OCI-LY1 (cell line): ENCODE results near the gene MPRIP.

Experiments
- H2AFZ ChIP-seq: fragments of 200-600 bp; sonication (generic), shearing (Covaris generic); 2 replicates; pipeline ENCODE4 v1.6.0; 2014; ENCODE audit warnings: antibody characterized with exemption, mild to moderate bottlenecking, low read length
- H3F3A ChIP-seq: fragments of 200-600 bp; sonication (generic), shearing (Covaris generic); 2 replicates; pipeline ENCODE4 v1.6.0; 2014; ENCODE audit warnings: mild to moderate bottlenecking, antibody characterized with exemption, low read length, moderate library complexity; ENCODE audit not compliant: insufficient read depth
- H3K27ac ChIP-seq: fragments of 200-600 bp; sonication (generic); 2 replicates; pipeline ENCODE4 v1.5.1; 2014; ENCODE audit warnings: low read length, mixed run types, mild to moderate bottlenecking, low read depth; ENCODE audit not compliant: poor library complexity, severe bottlenecking
- H3K27me3 ChIP-seq: fragments of 200-600 bp; sonication (generic); 2 replicates; pipeline ENCODE4 v1.6.0; 2014; ENCODE audit warnings: antibody characterized with exemption, mild to moderate bottlenecking, low read length, moderate library complexity; ENCODE audit not compliant: insufficient read depth
- H3K36me3 ChIP-seq: fragments of 200-600 bp; sonication (generic); 2 replicates; pipeline ENCODE4 v1.6.1; 2014; ENCODE audit warnings: mild to moderate bottlenecking, antibody characterized with exemption, low read length, moderate library complexity, mixed read lengths; ENCODE audit not compliant: insufficient read depth
- H3K4me1 ChIP-seq: fragments of 200-600 bp; sonication (generic); 2 replicates; pipeline ENCODE4 v1.5.1; 2014; ENCODE audit warnings: mild to moderate bottlenecking, low read length, moderate library complexity; ENCODE audit not compliant: insufficient read depth, severe bottlenecking
- H3K4me2 ChIP-seq: fragments of 200-600 bp; sonication (generic), shearing (Covaris generic); 2 replicates; pipeline ENCODE4 v1.6.1; 2014; ENCODE audit warnings: low read length
- H3K4me3 ChIP-seq: fragments of 200-600 bp; sonication (generic); 2 replicates; pipeline ENCODE4 v1.5.1; 2014; ENCODE audit warnings: low read length, low read depth, mild to moderate bottlenecking, mixed read lengths; ENCODE audit not compliant: poor library complexity, severe bottlenecking
- H3K79me2 ChIP-seq: fragments of 200-600 bp; shearing (Covaris generic); 2 replicates; pipeline ENCODE4 v1.6.1; 2016; ENCODE audit warnings: mixed run types, low read length, mixed read lengths; ENCODE audit not compliant: insufficient read depth
- H3K9ac ChIP-seq: fragments of 200-600 bp; sonication (generic), shearing (Covaris generic); 2 replicates; pipeline ENCODE4 v1.6.1; 2014; ENCODE audit warnings: mild to moderate bottlenecking, low read length, mixed read lengths
- H3K9me2 ChIP-seq: fragments of 200-600 bp; sonication (generic), shearing (Covaris generic); 2 replicates; pipeline ENCODE4 v1.6.1; 2014; ENCODE audit warnings: low read depth, mild to moderate bottlenecking, low read length, mixed read lengths
- H3K9me3 ChIP-seq: fragments of 200-600 bp; shearing (Covaris generic); 2 replicates; pipeline ENCODE4 v1.6.1; 2014; ENCODE audit warnings: low read length, mixed read lengths
- H4K20me1 ChIP-seq: fragments of 200-600 bp; sonication (generic), shearing (Covaris generic); 2 replicates; pipeline ENCODE4 v1.6.0; 2016; ENCODE audit warnings: mild to moderate bottlenecking, low read length; ENCODE audit not compliant: insufficient read depth
- EZH2 ChIP-seq: fragments of 200-600 bp; sonication (generic), shearing (Covaris generic); IDR thresholded peaks from 2 replicates; pipeline ENCODE4 v1.8.0; 2017; ENCODE audit warnings: borderline replicate concordance, mixed run types, mild to moderate bottlenecking, antibody characterized with exemption, low read length, moderate library complexity, mixed read lengths
- TF ChIP-seq, protein P1 (sequence below): fragments of 200-600 bp; sonication (generic), shearing (Covaris generic); IDR thresholded peaks from 2 replicates; pipeline ENCODE4 v1.5.1; 2017; ENCODE audit warnings: mild to moderate bottlenecking, antibody characterized with exemption, low read length, moderate library complexity, mixed read lengths

Gene MPRIP

DNA sequence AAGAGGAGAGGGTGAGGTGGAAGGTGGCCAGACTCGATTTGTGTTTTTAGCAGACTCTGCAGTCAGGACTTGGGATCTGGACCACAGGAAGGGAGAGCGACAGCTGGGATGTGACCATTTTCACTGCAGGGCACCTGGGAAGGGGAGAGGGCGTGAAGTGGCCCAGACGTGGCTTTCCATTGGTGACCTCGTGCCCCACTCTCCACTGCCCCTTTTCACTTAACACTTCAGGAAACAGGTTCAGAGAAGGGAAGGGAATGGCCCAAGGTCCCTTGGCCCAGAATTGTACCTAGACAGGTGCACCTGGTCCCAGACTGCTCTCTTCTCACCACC, 22.9 kb upstream of the MPRIP start:
- Histone ChIP-seq H3K4me3 (no peak overlapping the region), H3K79me2 (no peaks in the 10 kb centered on the region), H3K27ac (no peak overlapping the region), H3K4me2 (no peak overlapping the region), H3K9me3 (no peaks in the 10 kb centered on the region), H3K9ac (no peak overlapping the region), H3K27me3 (peaks cover 4% of the 10 kb centered on the region), H3K36me3 (no peaks in the 10 kb centered on the region), H3K4me1 (no peaks in the 10 kb centered on the region), H2AFZ (no peak overlapping the region), H3K9me2 (no peaks in the 10 kb centered on the region), H4K20me1 (no peaks in the 10 kb centered on the region), H3F3A (no peaks in the 10 kb centered on the region)
- TF ChIP-seq, protein P1, sequence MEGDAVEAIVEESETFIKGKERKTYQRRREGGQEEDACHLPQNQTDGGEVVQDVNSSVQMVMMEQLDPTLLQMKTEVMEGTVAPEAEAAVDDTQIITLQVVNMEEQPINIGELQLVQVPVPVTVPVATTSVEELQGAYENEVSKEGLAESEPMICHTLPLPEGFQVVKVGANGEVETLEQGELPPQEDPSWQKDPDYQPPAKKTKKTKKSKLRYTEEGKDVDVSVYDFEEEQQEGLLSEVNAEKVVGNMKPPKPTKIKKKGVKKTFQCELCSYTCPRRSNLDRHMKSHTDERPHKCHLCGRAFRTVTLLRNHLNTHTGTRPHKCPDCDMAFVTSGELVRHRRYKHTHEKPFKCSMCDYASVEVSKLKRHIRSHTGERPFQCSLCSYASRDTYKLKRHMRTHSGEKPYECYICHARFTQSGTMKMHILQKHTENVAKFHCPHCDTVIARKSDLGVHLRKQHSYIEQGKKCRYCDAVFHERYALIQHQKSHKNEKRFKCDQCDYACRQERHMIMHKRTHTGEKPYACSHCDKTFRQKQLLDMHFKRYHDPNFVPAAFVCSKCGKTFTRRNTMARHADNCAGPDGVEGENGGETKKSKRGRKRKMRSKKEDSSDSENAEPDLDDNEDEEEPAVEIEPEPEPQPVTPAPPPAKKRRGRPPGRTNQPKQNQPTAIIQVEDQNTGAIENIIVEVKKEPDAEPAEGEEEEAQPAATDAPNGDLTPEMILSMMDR: no peak
- no peak for TF ChIP-seq EZH2

DNA sequence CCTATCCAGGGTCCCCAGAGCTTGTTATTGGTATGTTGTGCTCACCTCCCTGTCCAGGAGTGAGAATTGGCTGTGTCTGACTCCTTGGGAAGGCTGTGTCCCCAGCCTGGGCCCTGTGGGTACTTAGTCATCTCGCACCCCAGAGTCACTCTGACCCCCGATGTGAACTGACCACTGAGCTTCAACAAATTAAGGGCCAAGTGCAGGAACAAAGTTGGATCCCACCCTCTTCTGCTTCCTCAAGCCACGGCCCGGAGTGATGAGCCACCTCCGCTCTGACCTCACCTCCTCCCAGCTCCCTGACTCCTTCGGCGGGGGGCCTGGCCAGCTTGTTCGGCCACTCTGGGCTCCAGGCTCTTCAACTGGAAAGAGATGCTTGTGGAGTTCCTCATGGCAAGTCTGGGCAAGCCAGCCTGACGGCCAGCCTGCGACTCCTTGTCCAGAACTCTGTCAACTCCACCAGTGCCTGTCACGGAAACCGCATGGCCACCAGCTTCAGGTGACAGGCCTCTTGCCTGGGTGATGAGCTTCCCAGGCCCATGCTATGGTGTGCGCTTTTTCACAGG, 22.3 kb upstream of the MPRIP start:
- TF ChIP-seq, protein P1: no peak
- no peak for TF ChIP-seq EZH2
- no peaks in the 10 kb centered on the region for H3F3A ChIP-seq
- H3K4me1 ChIP-seq: no peaks in the 10 kb centered on the region
- no peaks in the 10 kb centered on the region for H4K20me1 ChIP-seq
- no peak overlapping the region for H2AFZ ChIP-seq
- no peak overlapping the region for H3K9ac ChIP-seq
- no peak overlapping the region for H3K27ac ChIP-seq
- no peaks in the 10 kb centered on the region for H3K9me2 ChIP-seq
- H3K4me2 ChIP-seq: no peak overlapping the region
- no peaks in the 10 kb centered on the region for H3K36me3 ChIP-seq
- H3K4me3 ChIP-seq: no peak overlapping the region
- peaks cover 4% of the 10 kb centered on the region for H3K27me3 ChIP-seq
- H3K79me2 ChIP-seq: no peaks in the 10 kb centered on the region
- no peaks in the 10 kb centered on the region for H3K9me3 ChIP-seq

DNA sequence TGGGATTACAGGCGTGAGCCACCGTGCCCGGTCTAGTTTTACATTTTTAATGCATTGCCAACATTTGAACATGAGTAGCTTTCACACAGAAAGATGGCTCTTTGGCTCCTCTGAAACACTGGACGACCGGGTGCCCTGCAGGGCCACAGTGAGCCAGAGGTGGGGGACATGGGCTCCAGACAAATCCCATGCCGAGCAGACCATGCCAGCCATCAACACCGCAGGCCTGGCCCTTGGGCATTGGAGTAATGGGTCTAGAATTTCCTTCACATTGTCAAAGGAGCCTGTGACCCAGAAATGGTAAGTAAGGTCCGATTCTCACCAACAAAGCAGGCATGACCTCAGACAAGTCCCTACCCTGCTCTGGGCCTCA, 21.4 kb upstream of the MPRIP start:
- Histone ChIP-seq H3K4me2 (no peak overlapping the region), H3K36me3 (no peaks in the 10 kb centered on the region), H3K27me3 (peaks cover 4% of the 10 kb centered on the region), H3K9ac (no peak overlapping the region), H3K9me3 (no peaks in the 10 kb centered on the region), H4K20me1 (no peaks in the 10 kb centered on the region), H2AFZ (no peak overlapping the region), H3K27ac (no peak overlapping the region), H3F3A (no peaks in the 10 kb centered on the region), H3K4me3 (no peak overlapping the region), H3K9me2 (no peaks in the 10 kb centered on the region), H3K4me1 (no peaks in the 10 kb centered on the region), H3K79me2 (no peaks in the 10 kb centered on the region)
- no peak for TF ChIP-seq EZH2
- TF ChIP-seq, protein P1: no peak
